PFSK-1 (cell line): ENCODE results near the gene EYA2.

Experiments used
- FOXP2 ChIP-seq: optimal IDR thresholded peaks from 2 replicates; pipeline ENCODE3; 2011; ENCODE audit warnings: borderline replicate concordance, control low read depth, inconsistent platforms; ENCODE audit not compliant: insufficient read depth; ENCODE audit errors: extremely low read length, extremely low read depth
- POLR2AphosphoS5 ChIP-seq: IDR thresholded peaks from 2 replicates; pipeline ENCODE4 v1.6.1; 2012; ENCODE audit warnings: low read depth, mild to moderate bottlenecking, control low read depth, low read length, moderate library complexity
- SIN3A ChIP-seq: IDR thresholded peaks from 2 replicates; pipeline ENCODE4 v1.6.1; 2012; ENCODE audit warnings: mild to moderate bottlenecking, low read length, moderate library complexity, borderline replicate concordance; ENCODE audit not compliant: insufficient read depth
- TAF1 ChIP-seq: IDR thresholded peaks from 2 replicates; pipeline ENCODE4 v1.6.1; 2012; ENCODE audit warnings: low read length, control low read depth, borderline replicate concordance; ENCODE audit not compliant: insufficient read depth
- TF ChIP-seq, protein P1 (sequence below), 2 experiments: IDR thresholded peaks; 2 replicates each; pipeline versions ENCODE4 v1.6.1 to v1.8.0; 2011 to 2012; ENCODE audit warnings: low read depth in 2 of 2, low read length in 2 of 2, control low read depth in 1 of 2, inconsistent platforms in 1 of 2, mild to moderate bottlenecking in 1 of 2, moderate library complexity in 1 of 2; ENCODE audit not compliant: insufficient read depth in 1 of 2

EYA2 gene

DNA sequence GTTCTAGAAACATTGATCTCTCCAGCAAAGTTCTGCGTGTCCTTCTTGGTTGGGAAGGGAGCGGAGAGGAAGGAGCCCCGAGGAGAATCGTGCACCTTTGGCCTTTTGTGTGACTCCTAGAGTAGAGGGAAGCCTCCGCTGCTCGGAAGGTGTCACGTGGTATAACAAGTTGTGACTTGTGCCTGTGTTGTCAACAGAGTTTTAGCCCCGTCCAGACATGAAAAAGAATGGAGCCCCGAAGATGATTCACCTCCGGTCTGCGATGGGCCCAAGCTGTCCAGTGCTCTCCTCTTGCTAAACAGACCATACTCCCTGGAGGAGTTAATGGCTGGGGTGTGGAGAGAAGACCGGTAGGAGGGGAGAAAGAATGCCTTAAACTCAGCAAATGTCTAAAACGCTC lies 7.0 kb downstream of the EYA2 start:
- TF ChIP-seq, protein P1, sequence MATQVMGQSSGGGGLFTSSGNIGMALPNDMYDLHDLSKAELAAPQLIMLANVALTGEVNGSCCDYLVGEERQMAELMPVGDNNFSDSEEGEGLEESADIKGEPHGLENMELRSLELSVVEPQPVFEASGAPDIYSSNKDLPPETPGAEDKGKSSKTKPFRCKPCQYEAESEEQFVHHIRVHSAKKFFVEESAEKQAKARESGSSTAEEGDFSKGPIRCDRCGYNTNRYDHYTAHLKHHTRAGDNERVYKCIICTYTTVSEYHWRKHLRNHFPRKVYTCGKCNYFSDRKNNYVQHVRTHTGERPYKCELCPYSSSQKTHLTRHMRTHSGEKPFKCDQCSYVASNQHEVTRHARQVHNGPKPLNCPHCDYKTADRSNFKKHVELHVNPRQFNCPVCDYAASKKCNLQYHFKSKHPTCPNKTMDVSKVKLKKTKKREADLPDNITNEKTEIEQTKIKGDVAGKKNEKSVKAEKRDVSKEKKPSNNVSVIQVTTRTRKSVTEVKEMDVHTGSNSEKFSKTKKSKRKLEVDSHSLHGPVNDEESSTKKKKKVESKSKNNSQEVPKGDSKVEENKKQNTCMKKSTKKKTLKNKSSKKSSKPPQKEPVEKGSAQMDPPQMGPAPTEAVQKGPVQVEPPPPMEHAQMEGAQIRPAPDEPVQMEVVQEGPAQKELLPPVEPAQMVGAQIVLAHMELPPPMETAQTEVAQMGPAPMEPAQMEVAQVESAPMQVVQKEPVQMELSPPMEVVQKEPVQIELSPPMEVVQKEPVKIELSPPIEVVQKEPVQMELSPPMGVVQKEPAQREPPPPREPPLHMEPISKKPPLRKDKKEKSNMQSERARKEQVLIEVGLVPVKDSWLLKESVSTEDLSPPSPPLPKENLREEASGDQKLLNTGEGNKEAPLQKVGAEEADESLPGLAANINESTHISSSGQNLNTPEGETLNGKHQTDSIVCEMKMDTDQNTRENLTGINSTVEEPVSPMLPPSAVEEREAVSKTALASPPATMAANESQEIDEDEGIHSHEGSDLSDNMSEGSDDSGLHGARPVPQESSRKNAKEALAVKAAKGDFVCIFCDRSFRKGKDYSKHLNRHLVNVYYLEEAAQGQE (IDR thresholded peaks at IDR 0.05; ENCODE audit: insufficient read depth in 1 of 2, low read depth in 2 of 2, low read length in 2 of 2), result no peak
- TF ChIP-seq SIN3A (no peak), FOXP2 (no peak), POLR2AphosphoS5 (no peak), TAF1 (no peak)

DNA sequence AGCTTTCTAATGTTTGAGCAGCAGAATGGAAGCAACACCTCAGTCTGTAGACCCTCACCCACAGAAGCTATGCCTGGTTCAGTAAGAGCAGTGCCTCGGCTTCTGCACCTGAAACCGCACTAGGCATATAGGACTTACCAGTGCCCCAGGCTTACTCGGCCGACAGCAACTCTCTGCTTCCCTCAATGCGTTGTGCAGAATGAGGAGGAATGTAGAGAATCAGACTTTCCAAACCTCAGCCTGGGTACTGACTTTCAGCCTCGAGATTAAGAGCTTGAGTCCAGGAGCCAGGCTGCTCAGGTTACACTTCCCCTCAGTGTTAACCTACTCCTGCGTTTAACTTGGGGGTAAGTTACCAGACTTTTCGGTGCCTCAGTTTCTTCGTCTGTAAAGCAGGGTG lies 8.6 kb downstream of the EYA2 start:
- TF ChIP-seq TAF1, result no peak
- TF ChIP-seq, protein P1 (IDR thresholded peaks at IDR 0.05; ENCODE audit: insufficient read depth in 1 of 2, low read depth in 2 of 2, low read length in 2 of 2), result no peak
- no peak for TF ChIP-seq FOXP2
- TF ChIP-seq SIN3A, result no peak
- no peak for TF ChIP-seq POLR2AphosphoS5

DNA sequence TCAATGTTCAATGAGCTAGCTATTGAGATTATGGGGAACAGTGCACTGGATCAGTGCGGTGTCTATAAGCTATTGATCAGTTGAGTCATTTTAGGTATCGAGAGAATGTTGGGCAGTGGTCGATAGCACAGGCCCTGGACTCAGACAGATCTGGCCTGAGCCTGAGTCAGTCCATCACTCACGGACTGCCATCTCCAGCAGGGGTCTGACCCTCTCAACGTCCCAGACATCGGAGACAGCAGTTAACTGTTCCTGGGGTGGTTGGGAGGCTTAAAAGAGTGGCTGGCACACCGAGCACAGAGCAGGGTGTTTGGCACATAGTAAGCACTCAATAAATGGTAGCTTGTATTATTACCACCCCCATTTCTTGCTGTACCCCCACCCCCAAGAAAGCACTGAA lies 9.3 kb downstream of the EYA2 start:
- TF ChIP-seq, protein P1 (IDR thresholded peaks at IDR 0.05; ENCODE audit: insufficient read depth in 1 of 2, low read depth in 2 of 2, low read length in 2 of 2), result no peak
- TF ChIP-seq POLR2AphosphoS5 (no peak), SIN3A (no peak), TAF1 (no peak), FOXP2 (no peak)

DNA sequence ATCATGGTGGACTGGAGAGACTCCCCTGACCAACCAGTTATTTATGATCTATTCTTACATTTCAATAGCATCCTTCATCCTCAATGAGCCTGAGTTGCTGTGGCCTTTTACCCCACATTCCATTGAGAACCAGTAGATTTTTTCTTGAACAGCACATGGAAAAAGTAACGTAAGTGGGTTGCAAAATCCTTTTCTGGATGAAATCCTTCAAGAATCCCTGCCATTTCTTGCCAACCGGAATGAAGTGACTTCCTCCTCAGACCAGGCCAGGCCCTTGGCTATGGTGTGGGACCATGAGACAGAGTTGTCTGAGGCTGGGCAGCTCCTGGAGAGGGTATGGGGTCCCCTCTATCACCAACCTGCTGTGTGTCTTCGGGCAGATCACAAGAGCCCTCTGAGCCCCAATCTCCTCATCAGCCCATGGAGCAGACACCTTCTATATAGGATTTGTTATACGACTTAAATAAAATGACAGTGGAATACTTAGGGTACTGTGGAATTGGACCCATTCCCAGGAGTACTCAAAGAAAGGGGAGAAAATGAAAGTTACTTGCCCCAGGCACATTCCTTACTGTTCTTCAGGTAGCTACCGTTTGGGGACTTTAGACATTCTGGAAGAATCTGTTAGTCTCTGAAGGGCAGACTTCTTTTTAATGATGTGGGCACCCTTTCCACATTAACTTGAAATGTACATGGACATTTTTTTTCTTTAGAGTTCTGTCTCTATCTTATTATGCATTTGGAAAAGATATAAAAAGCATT lies 10.9 kb downstream of the EYA2 start:
- TF ChIP-seq, protein P1 (IDR thresholded peaks at IDR 0.05; ENCODE audit: insufficient read depth in 1 of 2, low read depth in 2 of 2, low read length in 2 of 2), result no peak
- TF ChIP-seq SIN3A (no peak), TAF1 (no peak), POLR2AphosphoS5 (no peak), FOXP2 (no peak)
